Measurements from ENCODE around the gene EYA3.
"Not testable (repeated sequence)": the region's sequence is repeated elsewhere in the genome, so short reads cannot be mapped to it uniquely, and the experiment has no call there.

EYA3 gene

DNA sequence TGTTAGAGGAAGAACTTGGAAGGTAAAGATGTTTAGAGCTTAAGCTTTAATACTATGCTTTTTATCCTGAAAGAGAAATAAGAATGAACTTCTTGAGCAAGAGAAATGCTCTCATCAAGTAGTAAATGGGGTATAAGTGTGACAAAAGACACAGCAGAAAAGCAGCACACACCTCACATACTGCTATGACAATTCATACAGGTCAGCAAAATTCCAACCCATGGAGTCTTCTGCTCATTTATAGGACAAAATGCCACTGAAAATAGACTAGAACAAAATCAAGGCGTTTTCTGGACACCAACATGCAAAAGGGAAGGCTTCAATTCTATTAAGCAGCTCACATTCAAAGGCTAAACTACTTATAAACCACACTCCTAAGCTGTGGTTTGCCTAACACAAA is 61.2 kb downstream of the EYA3 start:
- no peak for DNase-seq

DNA sequence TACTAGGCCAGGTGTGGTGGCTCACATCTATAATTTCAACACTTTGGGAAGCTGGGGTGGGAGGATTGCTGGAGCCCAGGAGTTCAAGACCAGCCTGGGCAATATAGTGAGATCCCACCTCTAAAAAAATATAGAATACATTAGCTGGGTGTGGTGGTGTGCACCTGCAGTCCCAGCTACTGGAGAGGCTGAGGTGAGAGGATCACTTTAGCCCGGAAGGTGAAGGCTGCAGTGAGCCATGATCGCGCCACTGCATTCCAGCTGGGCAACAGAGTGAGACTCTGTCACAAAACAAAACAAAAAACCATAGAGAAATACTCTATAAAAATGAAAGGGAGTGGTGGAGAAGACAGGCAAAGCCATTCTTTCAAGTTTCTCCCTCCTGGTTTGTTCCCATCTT is 62.1 kb downstream of the EYA3 start:
- no peak for DNase-seq

DNA sequence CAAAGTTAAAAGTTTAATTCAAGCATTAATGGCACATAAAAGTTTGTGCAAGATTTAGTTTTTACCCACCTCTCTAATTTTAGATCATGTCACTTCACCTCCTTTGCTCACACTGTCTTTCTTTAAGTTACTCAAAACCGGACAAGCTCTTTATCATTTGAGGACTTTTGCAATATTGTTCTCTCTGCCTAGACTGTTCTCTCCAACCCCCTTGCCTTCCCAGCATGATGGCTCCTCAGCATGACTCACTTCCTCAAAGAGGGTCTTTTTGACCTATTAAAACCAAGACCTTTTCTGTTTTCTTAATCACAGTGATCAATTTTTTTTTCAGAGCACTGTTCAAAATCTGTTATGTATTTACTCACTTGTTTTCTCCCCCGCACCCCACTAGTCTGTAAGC is 67.3 kb downstream of the EYA3 start:
- DNase-seq, result peak; percentile 65

DNA sequence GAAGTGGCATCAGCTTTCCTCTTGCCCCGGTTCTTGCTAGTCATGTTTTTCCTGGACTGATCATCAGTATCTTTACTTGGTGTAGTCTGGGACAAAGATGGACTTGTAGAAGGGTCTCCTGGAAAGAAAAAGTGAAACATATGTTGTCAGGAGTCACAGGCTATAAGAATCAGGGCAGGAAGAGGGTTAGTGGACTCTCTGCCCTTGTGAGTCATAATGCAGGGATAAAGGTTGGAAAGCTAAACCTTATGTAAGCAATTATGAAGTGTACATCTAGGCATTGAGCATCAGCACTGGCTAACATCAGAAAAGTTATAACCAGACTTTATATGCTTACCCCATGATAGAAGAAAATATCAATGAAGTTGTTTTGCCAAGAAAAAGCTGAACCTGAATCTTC is 77.4 kb downstream of the EYA3 start:
- DNase-seq, result no peak

DNA sequence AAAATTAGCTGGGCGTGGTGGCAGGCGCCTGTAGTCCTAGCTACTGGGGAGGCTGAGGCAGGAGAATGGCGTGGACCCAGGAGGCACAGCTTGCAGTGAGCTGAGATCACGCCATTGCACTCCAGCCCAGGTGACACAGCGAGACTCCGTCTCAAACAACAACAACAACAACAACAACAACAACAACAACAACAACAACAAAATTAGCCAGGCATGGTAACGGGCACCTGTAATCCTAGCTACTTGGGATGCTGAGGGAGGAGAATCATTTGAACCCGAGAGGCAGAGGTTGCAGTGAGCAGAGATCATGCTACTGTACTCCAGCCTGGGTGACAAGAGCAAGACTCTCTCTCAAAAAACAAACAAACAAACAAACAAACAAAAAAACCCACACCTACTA is 85.3 kb downstream of the EYA3 start:
- not testable (repeated sequence) for DNase-seq

DNA sequence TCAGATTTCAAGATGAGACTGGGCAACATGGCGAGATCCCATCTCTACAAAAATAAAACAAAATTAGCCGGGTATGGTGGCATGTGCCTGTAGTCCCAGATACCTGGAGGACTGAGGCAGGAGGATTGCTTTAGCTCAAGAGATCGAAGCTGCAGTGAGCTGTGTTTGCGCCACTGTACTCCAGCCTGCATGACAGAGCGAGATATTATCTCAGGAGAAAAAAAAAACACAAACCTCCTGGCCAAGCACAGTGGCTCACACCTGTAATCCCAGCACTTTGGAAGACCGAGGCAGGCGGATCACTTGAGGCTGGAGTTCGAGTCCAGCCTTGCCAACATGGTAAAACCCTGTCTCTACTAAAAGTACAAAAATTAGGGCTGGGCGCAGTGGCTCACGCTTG is 85.8 kb downstream of the EYA3 start:
- DNase-seq, result no peak

DNA sequence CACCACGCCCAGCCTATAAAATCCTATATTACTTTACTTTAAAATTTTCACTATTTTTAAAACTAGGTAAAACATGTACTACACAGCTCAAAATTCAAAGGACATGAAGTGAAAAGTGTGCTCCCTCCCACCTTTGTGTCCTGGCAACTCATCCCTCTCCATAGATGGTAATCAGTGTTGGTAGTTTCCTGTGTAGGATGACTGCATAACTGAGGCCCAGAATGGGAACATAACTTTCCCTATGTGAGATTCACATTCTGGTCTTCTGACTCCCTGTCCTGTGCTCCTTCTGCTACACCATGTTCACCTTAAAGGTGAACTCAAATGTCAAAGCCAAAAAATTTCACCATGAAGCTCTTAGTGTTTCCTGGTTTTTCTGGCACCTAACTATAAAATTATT is 89.4 kb downstream of the EYA3 start:
- DNase-seq, result no peak

DNA sequence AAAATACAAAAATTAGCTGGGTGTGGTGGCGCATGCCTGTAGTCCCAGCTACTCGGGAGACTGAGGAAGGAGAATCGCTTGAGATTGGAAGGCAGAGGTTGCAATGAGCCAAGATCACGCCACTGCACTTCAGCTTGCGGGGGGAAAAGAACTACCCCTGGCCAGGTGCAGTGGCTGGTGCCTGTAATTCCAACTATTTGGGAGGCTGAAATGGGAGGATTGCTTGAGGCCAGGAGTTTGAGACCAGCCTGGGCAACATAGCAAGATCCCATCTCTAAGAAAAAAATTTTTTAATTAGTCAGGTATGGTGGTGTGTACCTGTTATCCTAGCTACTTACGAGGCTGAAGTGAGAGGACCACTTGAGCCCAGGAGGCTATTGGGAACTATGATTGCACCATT is 93.9 kb downstream of the EYA3 start:
- DNase-seq, result not testable (repeated sequence)

DNA sequence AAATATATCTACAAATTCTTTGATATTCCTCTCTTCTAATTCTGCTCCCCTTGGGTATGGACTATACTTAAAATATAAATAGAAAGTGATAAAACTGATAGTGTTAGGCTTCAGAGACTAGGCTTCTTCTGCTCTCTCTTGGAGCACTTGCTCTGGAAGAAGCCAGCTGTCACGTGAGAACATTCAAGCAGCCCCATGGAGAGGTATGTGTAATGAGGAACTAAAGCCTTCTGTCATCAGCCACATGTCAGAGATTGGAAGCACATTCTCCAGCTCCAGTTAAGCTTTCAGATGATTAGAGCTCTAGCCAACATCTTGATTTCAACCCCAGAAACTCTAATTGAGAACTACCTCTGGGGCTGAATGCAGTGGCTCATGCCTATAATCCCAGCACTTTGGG is 94.3 kb downstream of the EYA3 start:
- DNase-seq, result no peak

DNA sequence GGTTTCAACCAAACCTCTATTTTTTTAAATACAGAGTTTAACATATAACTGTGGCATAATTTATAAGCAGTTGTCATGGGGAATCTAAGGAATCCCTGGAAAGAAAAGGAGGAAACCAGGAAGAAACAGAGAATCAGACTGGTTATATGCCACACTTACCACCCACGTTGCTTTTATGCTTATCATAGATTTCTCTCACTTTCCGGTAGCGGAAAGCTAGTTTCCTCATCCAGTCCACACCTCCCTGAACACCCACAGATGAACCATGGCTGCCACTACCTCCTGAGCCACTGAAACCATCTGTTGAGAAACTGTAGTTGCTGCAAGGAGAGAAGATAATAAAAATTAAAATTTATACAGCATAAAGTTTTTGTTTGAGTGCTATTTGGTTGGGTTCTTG is 95.2 kb downstream of the EYA3 start:
- DNase-seq, result peak; percentile 43

DNA sequence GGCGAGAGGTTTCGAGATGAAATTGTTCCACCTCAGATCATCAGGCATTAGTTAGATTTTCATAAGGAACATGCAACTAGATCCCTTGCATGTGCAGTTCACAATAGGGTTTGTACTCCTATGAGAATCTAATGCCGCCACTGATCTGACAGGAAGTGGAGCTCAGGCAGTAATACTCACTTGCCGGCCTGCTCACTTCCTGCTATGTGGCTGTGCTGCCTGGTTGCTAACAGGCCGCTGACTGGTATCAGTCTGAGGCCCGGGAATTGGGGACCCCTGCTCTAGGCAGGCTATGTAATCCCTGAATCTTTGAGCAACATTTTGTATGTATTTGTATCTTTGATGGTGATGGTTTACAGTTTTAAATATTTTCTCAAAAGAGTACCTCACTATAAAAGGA is 96.1 kb downstream of the EYA3 start:
- DNase-seq, result peak; percentile 75

DNA sequence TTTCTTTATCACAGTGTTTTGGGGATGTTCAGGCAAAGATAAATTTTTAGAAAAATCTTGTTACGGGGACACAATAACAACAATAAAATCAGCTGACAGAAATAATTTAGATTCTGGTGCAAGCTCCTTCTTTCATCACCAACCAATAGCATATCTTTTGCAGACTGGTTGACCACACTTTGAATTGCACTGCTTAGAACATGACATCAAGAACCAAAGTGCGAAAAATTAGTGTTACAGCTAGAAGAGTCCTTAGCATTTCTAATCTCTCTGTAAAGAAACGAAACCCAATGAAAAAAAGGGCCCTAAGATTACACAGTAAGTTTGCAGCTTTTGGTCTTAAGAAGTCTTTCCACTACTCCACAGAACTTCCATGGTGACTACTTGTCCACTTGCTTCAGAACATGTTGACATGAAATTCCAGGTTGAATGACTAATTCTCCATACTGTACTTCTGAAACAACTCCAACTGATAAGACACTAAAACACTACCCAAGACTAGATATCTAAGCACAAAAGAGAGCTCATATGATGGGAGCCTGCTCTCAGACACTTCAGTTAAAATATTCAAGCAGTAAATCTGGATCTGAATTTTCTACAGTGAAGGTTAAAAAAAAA is 97.4 kb downstream of the EYA3 start:
- DNase-seq, result no peak

DNA sequence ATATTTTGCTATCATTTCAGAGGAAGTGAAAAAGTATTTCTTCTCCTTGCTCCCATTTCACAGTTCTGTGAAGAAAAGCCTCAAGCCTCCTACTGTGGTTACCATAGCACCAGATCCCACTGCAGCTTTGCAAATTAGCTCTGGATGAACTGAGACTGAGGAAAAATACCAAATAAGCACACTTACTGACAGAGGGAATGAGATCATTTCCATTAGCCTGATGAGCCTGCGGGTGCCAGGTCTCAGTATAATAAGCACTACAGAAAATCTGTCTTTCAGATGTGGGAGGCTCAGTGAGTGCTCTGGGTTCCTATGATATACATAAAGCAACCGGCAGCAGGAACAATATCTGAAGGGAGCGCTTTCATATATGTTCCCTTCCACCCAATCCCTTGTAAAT is 107.3 kb downstream of the EYA3 start:
- DNase-seq, result no peak

DNA sequence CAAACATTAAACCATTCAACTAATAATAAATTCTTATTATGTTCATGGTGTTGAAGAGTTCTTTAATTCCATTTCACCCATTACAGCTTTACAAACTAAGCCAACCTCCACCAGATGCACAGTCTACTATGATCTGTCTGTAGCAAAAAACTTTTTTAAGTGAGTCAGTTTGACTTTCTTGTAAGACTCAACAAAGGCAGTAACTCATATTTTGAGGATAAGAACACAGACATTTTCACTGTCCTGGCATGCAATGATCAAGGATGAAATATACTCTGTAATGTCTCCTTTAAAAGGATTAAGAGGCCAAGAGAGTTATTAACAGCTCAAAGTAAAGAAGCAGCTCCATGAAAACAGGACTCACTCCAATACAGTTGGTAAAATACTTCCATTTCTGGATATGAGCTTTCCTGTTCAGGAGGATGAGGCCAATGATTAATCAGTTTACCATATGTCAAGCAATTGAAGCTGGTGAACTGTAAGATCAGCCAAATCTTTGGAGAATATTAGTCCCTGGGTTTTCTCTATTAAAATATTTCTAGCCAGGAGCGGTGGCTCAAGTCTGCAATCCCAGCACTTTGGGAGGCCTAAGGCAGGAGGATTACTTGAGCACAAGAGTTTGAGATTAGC is 108.1 kb downstream of the EYA3 start:
- DNase-seq, result no peak

DNA sequence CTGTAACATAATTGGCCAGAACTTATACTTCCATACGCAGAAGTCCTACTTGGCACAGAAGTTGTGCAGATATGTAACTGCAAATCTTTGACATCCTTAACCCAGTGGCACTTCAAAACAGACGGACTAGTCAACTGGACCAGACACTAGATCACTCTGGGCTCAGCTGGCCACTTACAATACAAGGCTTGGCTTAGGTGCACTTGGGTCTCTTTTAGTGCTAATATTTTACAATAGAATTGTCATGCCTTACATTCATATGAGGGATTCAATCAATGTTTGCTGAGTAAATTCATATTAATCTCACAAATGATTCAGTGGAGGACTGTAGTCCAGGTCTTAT is 108.6 kb downstream of the EYA3 start:
- DNase-seq, result no peak

DNA sequence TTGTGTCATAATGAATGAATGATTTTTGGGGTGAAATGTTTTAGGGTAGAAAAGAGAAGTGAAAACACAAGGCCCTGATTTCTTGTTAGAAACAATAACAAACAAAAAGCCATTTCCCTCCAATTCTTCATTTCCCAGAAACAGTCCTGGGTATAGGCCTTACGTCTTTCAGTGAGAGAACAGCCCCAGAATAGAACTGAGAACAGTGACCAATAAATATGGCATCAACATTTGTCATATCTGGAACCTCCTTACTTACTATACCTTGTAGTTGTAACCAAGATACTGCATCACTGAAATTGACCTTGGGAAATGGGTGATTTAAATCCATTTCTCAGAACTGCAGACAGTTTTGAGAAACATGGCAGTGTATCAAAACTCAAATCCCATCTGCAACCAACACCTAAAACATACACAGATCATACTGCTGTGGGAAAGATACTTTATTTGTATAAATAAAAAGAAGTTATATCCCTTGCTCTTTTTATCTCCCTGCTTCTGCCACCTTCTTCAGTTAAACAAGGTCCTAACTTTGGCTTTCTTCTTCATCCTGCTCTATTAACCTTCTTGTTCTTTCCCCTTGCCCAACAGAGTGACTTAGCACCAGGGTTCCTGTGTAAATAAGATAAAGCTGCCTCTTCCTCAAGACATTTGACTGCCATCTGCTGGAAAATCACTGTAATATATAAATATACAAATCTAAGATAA is 109.1 kb downstream of the EYA3 start:
- peak; percentile 63 for DNase-seq

DNA sequence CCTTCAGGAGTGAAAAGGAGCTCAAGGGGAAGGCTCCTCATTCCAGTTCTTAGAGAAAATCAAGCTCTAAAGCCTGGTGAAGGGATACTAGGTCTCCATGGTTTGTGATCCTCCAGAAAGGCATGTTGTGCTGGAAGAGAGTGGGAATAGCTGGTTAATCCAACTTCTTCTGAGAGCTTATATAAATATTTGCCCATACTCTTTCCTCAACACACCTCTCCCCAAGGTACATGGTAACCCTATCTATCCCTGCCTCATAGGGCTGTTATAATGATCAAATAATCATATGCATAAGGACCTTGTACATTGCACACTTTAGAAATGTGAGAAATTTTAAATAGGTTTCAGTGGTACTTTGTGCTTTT is 114.0 kb downstream of the EYA3 start:
- DNase-seq, result no peak

DNA sequence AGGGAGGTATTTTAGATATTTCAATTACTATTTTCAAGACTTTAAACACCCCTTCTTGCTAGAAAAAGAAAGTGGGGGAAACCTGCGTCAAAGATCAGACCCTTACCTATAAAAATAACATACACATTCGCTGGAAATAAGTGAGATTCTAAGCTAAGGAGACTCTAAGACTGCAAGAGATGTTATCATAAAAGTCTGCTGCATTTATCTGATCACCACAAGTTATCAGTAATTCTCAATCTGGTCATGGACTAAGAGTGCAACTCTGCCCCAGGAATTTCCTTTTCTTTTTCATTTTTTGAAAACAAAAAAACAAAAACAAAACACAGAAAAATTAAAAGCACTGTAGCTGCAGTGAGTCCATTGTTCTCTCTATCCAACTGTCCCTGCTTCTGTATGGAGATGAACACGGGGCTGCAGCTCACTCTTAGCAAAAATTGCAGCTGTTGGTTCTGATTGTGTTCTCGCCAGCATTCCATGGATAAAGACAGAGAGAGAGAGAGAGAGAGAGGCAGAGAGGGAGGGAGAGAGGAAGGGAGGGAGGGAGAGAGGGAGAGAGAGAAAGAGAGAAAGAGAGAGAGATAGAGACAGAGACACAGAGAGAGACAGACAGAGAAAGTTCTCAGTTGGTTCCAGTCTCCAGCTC is 114.5 kb downstream of the EYA3 start:
- DNase-seq, result no peak

DNA sequence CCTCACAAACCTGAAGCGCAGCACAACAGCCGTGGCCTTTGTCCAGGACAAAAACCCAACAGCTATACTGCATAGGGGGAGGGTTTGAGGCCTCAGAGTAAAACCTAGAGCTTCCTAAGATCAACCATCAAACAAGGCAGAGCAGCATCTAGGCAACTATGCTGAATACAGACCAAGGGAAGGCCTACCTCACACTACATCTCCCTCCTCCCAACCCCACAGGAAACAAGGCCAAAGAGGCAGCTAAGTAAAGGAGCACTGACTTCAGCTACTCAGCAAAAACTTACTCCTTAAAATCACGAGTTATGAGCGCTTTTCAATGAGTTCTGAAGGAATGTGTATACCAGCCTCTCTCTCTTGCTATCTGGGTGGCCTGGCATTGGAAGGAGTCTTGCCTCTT is 116.3 kb downstream of the EYA3 start:
- DNase-seq, result no peak

DNA sequence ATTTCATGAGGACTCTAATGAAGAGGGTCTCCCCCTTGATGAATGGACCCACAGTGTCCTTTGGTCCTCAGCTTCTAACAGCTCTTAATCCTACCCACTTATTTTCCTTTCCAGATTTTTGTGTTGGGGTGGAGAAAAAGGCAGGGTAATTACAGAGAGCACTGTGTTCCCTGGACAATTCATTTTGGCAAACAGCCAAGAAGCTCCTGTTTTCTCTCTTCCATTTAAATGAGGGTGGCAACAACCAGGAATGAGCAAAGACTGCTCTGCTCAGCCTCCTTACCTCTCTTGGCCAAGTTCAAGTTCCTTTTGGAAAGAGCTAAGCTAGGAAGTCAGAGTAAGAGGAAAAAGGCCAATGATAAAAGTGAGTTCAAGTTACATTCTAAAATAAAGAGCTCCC is 116.7 kb downstream of the EYA3 start:
- no peak for DNase-seq

DNA sequence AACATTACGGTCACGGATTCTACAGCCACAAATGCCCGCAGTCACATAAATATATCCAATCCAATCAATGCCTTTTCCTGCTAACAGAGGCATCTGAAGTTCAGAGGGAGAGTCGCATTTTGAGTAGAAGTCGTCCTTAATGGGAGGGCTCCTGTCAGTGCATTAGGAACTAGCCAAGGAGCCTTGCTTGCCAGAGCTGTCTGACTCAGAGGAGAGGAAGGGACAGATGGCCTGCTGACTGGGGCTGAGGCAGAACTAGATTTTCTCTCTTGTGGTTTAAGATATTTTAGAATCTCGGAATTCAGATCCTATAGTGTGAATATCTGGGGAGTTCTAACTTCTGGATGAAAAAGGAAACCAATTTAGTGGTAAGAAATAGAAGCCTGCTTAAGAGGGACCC is 118.0 kb downstream of the EYA3 start:
- DNase-seq, result no peak

DNA sequence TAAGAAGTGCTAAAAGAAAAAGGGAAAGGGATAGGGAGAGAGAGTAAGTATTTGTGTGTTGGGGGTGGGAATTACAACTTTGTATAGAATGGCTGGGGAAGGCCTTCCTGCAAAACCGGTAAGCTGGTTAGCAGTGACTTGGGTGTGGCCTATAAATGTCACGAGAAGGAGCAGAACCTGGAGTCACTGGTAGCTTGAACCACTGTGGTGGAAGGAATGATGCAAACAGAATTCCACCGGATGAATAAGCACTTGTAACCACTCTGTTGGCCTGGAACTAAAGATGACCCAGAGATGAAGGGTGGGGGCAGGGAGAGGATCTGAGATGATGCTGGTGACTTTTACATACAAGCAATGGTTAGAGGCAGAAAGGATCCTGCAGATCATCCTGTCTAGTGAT is 119.7 kb downstream of the EYA3 start:
- DNase-seq, result peak; percentile 27

DNA sequence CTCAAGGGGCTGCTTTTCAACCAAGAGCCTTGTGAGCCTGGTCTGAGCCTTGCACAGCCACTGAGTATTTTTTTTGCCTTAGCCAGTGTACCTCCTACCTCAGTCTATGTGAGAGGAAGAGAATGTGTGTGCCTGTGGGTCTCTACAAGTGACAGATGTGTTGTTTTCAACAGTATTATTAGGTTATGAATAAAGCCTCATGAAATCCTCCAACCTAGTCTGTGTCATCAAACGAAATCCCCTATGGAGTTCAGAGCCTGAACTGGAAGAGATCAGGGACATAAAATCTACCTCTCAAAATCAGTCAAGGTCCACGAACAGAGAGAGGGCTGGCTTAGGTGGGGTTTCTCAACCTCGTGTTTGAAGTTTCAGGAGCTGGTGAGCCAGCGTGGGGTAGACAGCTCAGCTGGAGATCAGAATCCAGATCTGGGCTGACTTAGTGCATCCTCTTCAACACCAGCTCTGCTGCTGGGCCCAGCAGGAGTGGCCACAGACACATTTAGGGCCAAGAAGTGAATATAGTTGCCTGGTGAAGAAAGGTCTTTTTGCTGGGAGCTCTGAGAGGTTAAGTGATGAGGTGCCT is 120.4 kb downstream of the EYA3 start:
- DNase-seq, result no peak

All from activated CD4-positive, alpha-beta T cell treated with anti-CD3 and anti-CD28 coated beads, Interleukin-10, Interleukin-2, amounts not matched to agents 100 ng/mL and 50 ng/mL, durations not matched to agents 16 hours and 8 hours (primary cell).